GM19240 (cell line): ENCODE results near the gene ZFYVE16.
"Not testable (repeated sequence)": the region's sequence is repeated elsewhere in the genome, so short reads cannot be mapped to it uniquely, and the experiment has no call there.

Source experiments
- DNase-seq: peaks from one replicate; pipeline ENCODE4 v3.0.0; 2011; ENCODE audit warnings: low spot score; ENCODE audit not compliant: insufficient read length

The ZFYVE16 gene

GRCh38 chr5:80487444-80487828, 79.6 kb downstream of the ZFYVE16 start:
- no peak for DNase-seq

DNA sequence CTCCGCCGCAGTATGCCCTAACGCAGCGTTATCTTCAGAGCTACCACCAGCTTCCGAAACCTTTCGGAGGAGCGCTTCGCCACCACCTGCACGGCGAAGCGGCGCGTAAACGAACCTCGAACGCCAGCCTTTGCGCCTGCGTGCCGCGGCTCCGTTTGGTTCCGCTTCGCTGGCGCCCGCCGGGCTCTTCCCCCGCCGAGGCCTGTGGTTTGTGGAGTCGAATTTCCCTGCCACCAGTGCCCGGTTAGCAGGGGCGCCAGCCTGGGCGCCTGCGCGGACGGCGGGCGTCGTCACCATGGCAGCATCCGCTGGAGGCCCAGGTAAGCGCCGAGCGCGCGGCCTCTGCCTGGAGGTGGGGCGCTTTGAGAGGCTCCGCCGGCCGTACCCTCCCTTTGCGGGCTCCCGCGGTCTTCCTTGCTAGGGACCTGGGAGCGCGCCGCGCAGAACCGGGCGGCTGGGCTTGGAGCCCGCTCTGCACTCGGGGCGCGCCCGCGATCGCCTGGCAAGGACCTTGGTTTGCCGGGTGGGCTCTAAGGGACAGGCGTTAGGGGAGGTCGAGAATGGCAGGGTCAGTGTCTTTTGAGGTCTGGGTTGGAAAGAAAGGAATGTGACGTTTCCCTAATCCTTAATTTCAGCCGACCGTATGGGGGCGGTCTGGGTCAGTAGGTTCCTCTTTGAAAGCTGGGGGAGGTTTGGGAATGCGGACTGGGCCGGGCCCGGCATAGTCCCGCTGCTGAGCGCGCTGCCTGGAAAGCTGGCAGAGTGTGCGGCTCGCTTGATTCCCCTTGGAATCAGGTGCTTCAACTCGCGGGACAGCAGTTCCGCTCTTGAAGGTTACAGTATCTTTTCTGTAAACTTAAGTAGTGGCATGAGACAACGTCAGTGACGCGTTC, 80.2 kb downstream of the ZFYVE16 start, which contains the start of gene FAM151B:
FAM151B (plus strand) TSS at position 272 of the 893 bp plus-strand sequence; CDS start at position 296, 24 bp downstream.
- DNase-seq: peak; percentile 23

DNA sequence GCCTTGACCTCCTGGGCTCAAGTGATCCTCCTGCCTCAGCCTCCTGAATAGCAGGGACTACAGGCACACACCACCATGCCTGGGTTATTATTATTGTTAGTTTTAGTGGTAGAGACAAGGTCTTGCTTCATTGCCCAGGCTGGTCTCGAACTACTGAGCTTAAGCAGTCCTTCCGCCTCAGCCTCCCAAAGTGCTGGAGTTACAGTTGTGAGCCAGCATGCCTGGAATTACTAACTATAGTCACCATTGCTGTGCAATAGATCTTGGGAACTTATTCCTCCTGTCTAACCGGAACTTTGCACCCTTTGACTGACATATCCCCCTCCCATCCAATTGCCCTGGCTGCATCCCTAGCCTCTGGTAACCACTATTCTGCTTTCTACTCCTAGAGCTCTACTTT, 83.4 kb downstream of the ZFYVE16 start:
- DNase-seq: no peak

DNA sequence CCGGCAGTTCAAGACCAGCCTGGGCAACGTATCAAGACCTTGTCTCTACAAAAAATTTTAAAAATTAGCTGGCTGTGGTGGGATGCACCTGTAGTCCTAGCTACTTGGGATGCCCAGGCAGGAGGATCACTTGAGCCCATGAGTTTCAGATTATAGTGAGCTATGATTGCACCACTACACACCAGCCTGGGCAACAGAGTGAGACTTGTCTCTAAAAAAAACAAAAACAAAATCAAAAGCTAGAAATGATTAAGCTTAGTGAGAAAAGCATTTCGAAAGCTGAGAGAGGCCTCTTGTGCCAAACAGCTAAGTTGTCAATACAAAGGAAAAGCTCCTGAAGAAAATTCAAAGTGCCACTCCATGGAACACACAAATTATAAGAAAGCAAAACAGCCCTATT, 84.9 kb downstream of the ZFYVE16 start:
- DNase-seq: no peak

GRCh38 chr5:80493443-80493842, 85.6 kb downstream of the ZFYVE16 start:
- DNase-seq: not testable (repeated sequence)

DNA sequence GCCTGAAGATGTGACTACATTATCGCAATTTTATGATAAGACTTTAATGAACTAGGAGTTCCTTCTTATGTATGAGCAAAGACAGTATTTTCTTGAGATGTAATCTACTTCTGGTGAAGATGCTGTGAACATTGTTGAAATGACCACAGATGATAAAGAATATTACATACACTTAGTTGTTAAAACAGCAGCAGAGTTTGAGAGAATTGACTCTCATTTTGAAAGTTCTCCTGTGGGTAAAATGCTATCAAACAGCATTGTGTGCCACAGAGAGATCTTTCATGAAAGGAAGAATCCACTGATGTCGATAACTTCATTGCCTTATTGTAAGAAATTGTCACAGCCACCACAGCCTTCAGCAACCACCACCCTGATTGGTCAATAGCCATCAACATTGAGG, 88.0 kb downstream of the ZFYVE16 start:
- no peak for DNase-seq

DNA sequence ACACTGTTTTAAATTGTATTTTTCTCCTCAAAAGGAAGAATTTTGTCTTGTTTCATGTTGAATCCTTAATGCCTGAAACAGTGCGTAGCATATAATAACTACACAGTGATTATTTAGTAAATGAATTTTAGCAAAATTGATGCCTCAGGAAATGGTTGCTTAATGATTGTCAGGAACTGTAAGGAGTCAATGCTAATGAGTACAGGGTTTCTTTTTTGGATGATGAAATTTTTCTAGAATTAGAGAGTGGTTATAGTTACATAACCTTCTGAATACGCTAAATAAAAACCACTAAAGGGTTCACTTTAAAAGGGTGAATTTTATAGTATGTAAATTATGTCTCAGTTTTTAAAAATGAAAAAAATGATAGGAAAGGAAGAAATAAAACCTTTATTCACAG, 94.9 kb downstream of the ZFYVE16 start:
- no peak for DNase-seq

- DNase-seq: no peak
These were observed 95.8 kb downstream of the ZFYVE16 start for GRCh38 chr5:80503641-80504040.

GRCh38 chr5:80504833-80505232, 97.0 kb downstream of the ZFYVE16 start:
- no peak for DNase-seq

DNA sequence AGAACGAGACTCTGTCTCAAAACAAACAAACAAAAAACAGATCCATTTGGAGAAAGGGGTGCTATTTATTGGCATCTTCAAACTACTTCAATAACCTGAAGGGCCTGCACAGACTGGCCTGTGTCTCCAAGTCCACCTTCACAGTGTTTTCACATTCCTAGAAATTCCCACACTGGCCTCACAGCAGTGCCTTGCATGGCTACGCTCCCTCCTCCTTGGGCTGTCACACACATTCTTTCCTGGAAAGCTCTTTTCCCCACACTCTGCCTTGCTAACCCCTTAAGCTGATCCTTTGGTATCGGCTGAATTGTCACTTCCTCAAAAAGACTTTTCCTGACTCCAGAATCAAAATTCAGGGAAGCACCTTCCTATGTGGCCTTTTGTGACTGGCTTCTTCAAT, 99.8 kb downstream of the ZFYVE16 start:
- DNase-seq: no peak

GRCh38 chr5:80508844-80509243, 101.0 kb downstream of the ZFYVE16 start:
- no peak for DNase-seq

- DNase-seq: no peak
These were observed 101.5 kb downstream of the ZFYVE16 start for GRCh38 chr5:80509362-80509761.

- DNase-seq: no peak
These were observed 109.0 kb downstream of the ZFYVE16 start for GRCh38 chr5:80516826-80517225.
